HG02798 (cell line): ENCODE measurements around the gene DLG1.
"Not testable (repeated sequence)": the region's sequence is repeated elsewhere in the genome, so short reads cannot be mapped to it uniquely, and the experiment has no call there.

Experiments used
- ATAC-seq: cut with Tn5 transposase; IDR thresholded peaks from one replicate; pipeline ENCODE4 v1.9.1; 2021; ENCODE audit warnings: mild to moderate bottlenecking; ENCODE audit not compliant: unreplicated experiment, poor library complexity

DLG1 gene

GRCh38 chr3:197219619-197220018, 78.8 kb downstream of the DLG1 start:
- ATAC-seq: no peak

GRCh38 chr3:197218210-197218609, 80.2 kb downstream of the DLG1 start:
- no peak for ATAC-seq

- no peak for ATAC-seq
Observed at GRCh38 chr3:197216914-197217313, 81.5 kb downstream of the DLG1 start.

GRCh38 chr3:197216169-197216860, 82.1 kb downstream of the DLG1 start:
- no peak for ATAC-seq

- ATAC-seq: no peak
Observed at GRCh38 chr3:197212290-197212689, 86.1 kb downstream of the DLG1 start.

- ATAC-seq: not testable (repeated sequence)
Observed at GRCh38 chr3:197211698-197212097, 86.7 kb downstream of the DLG1 start.

- ATAC-seq: no peak
Observed at GRCh38 chr3:197209366-197210260, 88.8 kb downstream of the DLG1 start.

- ATAC-seq: no peak
Observed at GRCh38 chr3:197206913-197207312, 91.5 kb downstream of the DLG1 start.

- ATAC-seq: no peak
Observed at GRCh38 chr3:197205675-197206074, 92.7 kb downstream of the DLG1 start.

GRCh38 chr3:197205265-197205664, 93.1 kb downstream of the DLG1 start:
- no peak for ATAC-seq

- no peak for ATAC-seq
Observed at GRCh38 chr3:197204736-197205135, 93.7 kb downstream of the DLG1 start.

GRCh38 chr3:197203714-197204146, 94.7 kb downstream of the DLG1 start:
- no peak for ATAC-seq

GRCh38 chr3:197202694-197203093, 95.7 kb downstream of the DLG1 start:
- no peak for ATAC-seq

- ATAC-seq: no peak
Observed at GRCh38 chr3:197201791-197202452, 96.5 kb downstream of the DLG1 start.

- not testable (repeated sequence) for ATAC-seq
Observed at GRCh38 chr3:197200856-197201255, 97.6 kb downstream of the DLG1 start.

- no peak for ATAC-seq
Observed at GRCh38 chr3:197197334-197197733, 101.1 kb downstream of the DLG1 start.

GRCh38 chr3:197196192-197196591, 102.2 kb downstream of the DLG1 start:
- no peak for ATAC-seq

- no peak for ATAC-seq
Observed at GRCh38 chr3:197195326-197195725, 103.1 kb downstream of the DLG1 start.

GRCh38 chr3:197193759-197194158, 104.7 kb downstream of the DLG1 start:
- ATAC-seq: not testable (repeated sequence)

- no peak for ATAC-seq
Observed at GRCh38 chr3:197191897-197192296, 106.5 kb downstream of the DLG1 start.

GRCh38 chr3:197189623-197190022, 108.8 kb downstream of the DLG1 start:
- ATAC-seq: no peak
